GM23338 (cell line): ENCODE results near the gene CORO2A. TPM values are rescaled to one million over a fixed set of nuclear protein-coding genes. Genes with fewer than 3 reads are reported as not detected.

Source experiments
- ATAC-seq: fragments of 200-7000 bp; cut with Tn5 transposase; 3 replicates; pipeline ENCODE4 v1.9.1; 2020
- DNase-seq: peaks from one replicate; pipeline ENCODE4 v3.0.0-alpha.2; 2015; ENCODE audit warnings: low spot score
- H2AFZ ChIP-seq: fragments of 200-600 bp; sonication (generic); 2 replicates; pipeline ENCODE4 v1.8.0; 2016; ENCODE audit warnings: antibody characterized with exemption, mild to moderate bottlenecking, moderate library complexity
- H3F3A ChIP-seq: fragments of 200-600 bp; sonication (generic); replicated peaks from 2 replicates; pipeline ENCODE4 v1.8.0; 2017; ENCODE audit warnings: antibody characterized with exemption, mixed run types, low read depth
- H3K27ac ChIP-seq: fragments of 200-600 bp; sonication (generic); 2 replicates; pipeline ENCODE4 v1.6.1; 2016; ENCODE audit warnings: low read depth
- H3K27me3 ChIP-seq: fragments of 200-600 bp; sonication (generic); 2 replicates; pipeline ENCODE4 v1.8.0; 2016; ENCODE audit warnings: mild to moderate bottlenecking, mixed run types, moderate library complexity; ENCODE audit not compliant: insufficient read depth
- H3K36me3 ChIP-seq: fragments of 200-600 bp; sonication (generic); 2 replicates; pipeline ENCODE4 v1.8.0; 2016; ENCODE audit warnings: mild to moderate bottlenecking; ENCODE audit not compliant: insufficient read depth
- H3K4me1 ChIP-seq: fragments of 200-600 bp; sonication (generic); 2 replicates; pipeline ENCODE4 v1.8.0; 2016; ENCODE audit warnings: mild to moderate bottlenecking, moderate library complexity; ENCODE audit not compliant: insufficient read depth
- H3K4me2 ChIP-seq: fragments of 200-600 bp; sonication (generic); 2 replicates; pipeline ENCODE4 v1.7.1; 2017; ENCODE audit warnings: mixed run types
- H3K4me3 ChIP-seq: fragments of 200-600 bp; sonication (generic); 2 replicates; pipeline ENCODE4 v1.6.1; 2016; ENCODE audit warnings: mixed run types
- H3K79me2 ChIP-seq: fragments of 200-600 bp; sonication (generic); replicated peaks from 2 replicates; pipeline ENCODE4 v1.8.0; 2017; ENCODE audit warnings: mild to moderate bottlenecking; ENCODE audit not compliant: insufficient read depth
- H3K9me2 ChIP-seq: fragments of 200-600 bp; sonication (generic); 2 replicates; pipeline ENCODE4 v1.8.0; 2017; ENCODE audit not compliant: insufficient read depth
- H4K20me1 ChIP-seq: fragments of 200-600 bp; sonication (generic); replicated peaks from 2 replicates; pipeline ENCODE4 v1.8.0; 2017; ENCODE audit warnings: mild to moderate bottlenecking; ENCODE audit not compliant: insufficient read depth
- H3K27ac Mint-ChIP-seq: 2 replicates; pipeline ENCODE4 v1.8.0; 2020; ENCODE audit warnings: inconsistent platforms, mild to moderate bottlenecking, moderate library complexity, mixed read lengths
- H3K27me3 Mint-ChIP-seq: 3 replicates; pipeline ENCODE4 v1.8.0; 2022; ENCODE audit warnings: low read depth, mild to moderate bottlenecking, moderate library complexity, mixed read lengths, inconsistent platforms; ENCODE audit not compliant: insufficient read depth, poor library complexity
- H3K36me3 Mint-ChIP-seq: 3 replicates; pipeline ENCODE4 v1.8.0; 2021; ENCODE audit warnings: low read depth, mild to moderate bottlenecking, inconsistent platforms, moderate library complexity, mixed read lengths
- H3K4me1 Mint-ChIP-seq: 3 replicates; pipeline ENCODE4 v1.8.0; 2020; ENCODE audit warnings: mild to moderate bottlenecking, inconsistent platforms, mixed read lengths
- H3K4me3 Mint-ChIP-seq: 3 replicates; pipeline ENCODE4 v1.8.0; 2021; ENCODE audit warnings: moderate library complexity, mild to moderate bottlenecking, inconsistent platforms, mixed read lengths
- H3K9me3 Mint-ChIP-seq: 3 replicates; pipeline ENCODE4 v1.8.0; 2020; ENCODE audit warnings: moderate library complexity, mild to moderate bottlenecking, inconsistent platforms, mixed read lengths
- CREB1 ChIP-seq: fragments of 250-450 bp; sonication (Bioruptor Pico); IDR thresholded peaks from 2 replicates; pipeline ENCODE4 v1.5.0; 2020; ENCODE audit warnings: low read depth, mild to moderate bottlenecking, moderate library complexity
- EZH2 ChIP-seq: fragments of 200-600 bp; sonication (generic); IDR thresholded peaks from one replicate; pipeline ENCODE4 v1.8.0; 2017; ENCODE audit warnings: antibody characterized with exemption, mild to moderate bottlenecking, low read depth; ENCODE audit not compliant: unreplicated experiment
- JUNB ChIP-seq: IDR thresholded peaks from one replicate; pipeline ENCODE4 v1.6.1; 2016; ENCODE audit warnings: antibody characterized with exemption; ENCODE audit not compliant: unreplicated experiment
- NANOG ChIP-seq: IDR thresholded peaks from 2 replicates; pipeline ENCODE4 v1.6.1; 2016; ENCODE audit warnings: antibody characterized with exemption, borderline replicate concordance
- POLR2AphosphoS5 ChIP-seq: IDR thresholded peaks from 2 replicates; pipeline ENCODE4 v1.6.1; 2016; ENCODE audit warnings: antibody characterized with exemption, low read depth
- ZNF331 ChIP-seq: fragments of 250-450 bp; sonication (Bioruptor Pico); IDR thresholded peaks from 2 replicates; pipeline ENCODE4 v1.5.0; 2020; ENCODE audit warnings: low read depth, mild to moderate bottlenecking, moderate library complexity
- polyA plus RNA-seq: library from polyadenylated mRNA; unstranded; fragments of >200 nt; fragmentation: Nextera tagmentation; extraction: Ambion mirVana; gene quantifications from 2 replicates; pipeline ENCODE4 v1.2.1, GENCODE V29; 2016
- total RNA-seq: library from RNA; depleted of rRNA; stranded (reverse); fragments of >200 nt; shearing (Covaris generic); gene quantifications from 2 replicates; pipeline ENCODE4 v1.2.3, GENCODE V29; 2014
- TF ChIP-seq, protein P1 (sequence below): fragments of 250-450 bp; sonication (Bioruptor Pico); IDR thresholded peaks from 2 replicates; pipeline ENCODE4 v1.5.0; 2020; ENCODE audit warnings: mild to moderate bottlenecking, moderate library complexity
- TF ChIP-seq, protein P2 (sequence below), 2 experiments: fragments of 200-600 bp in 1 of 2; sonication (generic) in 1 of 2; conservative IDR thresholded peaks; 2 replicates each; pipeline versions ENCODE4 v1.5.1 to v1.6.1; 2016 to 2017; ENCODE audit warnings: antibody characterized with exemption in 2 of 2, low read depth in 2 of 2, mild to moderate bottlenecking in 2 of 2, moderate library complexity in 1 of 2
- TF ChIP-seq, protein P3 (sequence below): IDR thresholded peaks from 2 replicates; pipeline ENCODE4 v1.6.1; 2016; ENCODE audit warnings: antibody characterized with exemption

CORO2A gene
- total and polyA plus RNA-seq, 2 experiments from 2014 or later, result 12.9 to 27.6 TPM

DNA sequence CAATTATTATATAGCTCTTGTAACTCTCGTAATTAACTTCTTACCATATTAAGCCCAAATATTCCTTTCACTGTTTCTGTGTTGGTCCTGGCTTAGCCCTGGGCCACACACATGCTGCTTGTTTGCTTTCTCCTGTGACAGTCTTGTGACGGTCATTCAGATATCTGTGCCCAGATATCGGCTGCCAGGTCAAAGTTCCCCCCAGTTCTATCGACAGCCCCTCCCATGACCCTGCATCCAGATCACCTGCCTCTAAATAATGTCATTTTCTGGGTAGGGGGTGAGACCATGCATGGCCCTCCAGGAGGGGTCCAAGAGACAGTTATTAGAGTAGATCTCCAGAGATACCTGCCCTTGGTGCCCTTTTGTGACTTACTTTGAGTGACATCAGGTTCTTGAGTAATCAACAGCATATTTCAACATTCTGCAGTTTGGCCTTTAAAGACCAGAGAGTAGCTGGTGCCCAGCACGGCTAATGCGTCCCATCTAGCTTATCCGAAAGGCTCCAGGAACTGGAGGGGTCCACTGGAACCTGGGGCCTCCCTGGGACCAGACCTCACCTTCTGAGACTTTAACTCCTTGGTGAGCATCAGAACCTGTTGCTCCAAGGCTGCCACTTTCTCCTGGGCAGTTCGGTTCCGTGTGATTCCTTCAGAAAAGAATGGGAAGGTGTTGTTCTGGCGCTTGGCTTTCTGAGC is 36.1 kb upstream of the CORO2A start:
- H3K79me2 ChIP-seq, result no peaks in the 10 kb centered on the region
- Mint-ChIP-seq H3K4me3 (no peak overlapping the region), H3K27ac (peak overlapping the region; percentile 7; the same call in 1 of the 2 replicates), H3K4me1 (no peaks in the 10 kb centered on the region; the same call in 2 of the 3 replicates), H3K9me3 (no peaks in the 10 kb centered on the region), H3K27me3 (peaks cover 2% of the 10 kb centered on the region), H3K36me3 (peaks cover 9% of the 10 kb centered on the region; the same call in 2 of the 3 replicates)
- no peaks in the 10 kb centered on the region for H3F3A ChIP-seq
- no peak overlapping the region for H2AFZ ChIP-seq
- no peaks in the 10 kb centered on the region for H3K27me3 ChIP-seq
- no peaks in the 10 kb centered on the region; the same call in 1 of the 2 replicates for H4K20me1 ChIP-seq
- TF ChIP-seq, protein P1, sequence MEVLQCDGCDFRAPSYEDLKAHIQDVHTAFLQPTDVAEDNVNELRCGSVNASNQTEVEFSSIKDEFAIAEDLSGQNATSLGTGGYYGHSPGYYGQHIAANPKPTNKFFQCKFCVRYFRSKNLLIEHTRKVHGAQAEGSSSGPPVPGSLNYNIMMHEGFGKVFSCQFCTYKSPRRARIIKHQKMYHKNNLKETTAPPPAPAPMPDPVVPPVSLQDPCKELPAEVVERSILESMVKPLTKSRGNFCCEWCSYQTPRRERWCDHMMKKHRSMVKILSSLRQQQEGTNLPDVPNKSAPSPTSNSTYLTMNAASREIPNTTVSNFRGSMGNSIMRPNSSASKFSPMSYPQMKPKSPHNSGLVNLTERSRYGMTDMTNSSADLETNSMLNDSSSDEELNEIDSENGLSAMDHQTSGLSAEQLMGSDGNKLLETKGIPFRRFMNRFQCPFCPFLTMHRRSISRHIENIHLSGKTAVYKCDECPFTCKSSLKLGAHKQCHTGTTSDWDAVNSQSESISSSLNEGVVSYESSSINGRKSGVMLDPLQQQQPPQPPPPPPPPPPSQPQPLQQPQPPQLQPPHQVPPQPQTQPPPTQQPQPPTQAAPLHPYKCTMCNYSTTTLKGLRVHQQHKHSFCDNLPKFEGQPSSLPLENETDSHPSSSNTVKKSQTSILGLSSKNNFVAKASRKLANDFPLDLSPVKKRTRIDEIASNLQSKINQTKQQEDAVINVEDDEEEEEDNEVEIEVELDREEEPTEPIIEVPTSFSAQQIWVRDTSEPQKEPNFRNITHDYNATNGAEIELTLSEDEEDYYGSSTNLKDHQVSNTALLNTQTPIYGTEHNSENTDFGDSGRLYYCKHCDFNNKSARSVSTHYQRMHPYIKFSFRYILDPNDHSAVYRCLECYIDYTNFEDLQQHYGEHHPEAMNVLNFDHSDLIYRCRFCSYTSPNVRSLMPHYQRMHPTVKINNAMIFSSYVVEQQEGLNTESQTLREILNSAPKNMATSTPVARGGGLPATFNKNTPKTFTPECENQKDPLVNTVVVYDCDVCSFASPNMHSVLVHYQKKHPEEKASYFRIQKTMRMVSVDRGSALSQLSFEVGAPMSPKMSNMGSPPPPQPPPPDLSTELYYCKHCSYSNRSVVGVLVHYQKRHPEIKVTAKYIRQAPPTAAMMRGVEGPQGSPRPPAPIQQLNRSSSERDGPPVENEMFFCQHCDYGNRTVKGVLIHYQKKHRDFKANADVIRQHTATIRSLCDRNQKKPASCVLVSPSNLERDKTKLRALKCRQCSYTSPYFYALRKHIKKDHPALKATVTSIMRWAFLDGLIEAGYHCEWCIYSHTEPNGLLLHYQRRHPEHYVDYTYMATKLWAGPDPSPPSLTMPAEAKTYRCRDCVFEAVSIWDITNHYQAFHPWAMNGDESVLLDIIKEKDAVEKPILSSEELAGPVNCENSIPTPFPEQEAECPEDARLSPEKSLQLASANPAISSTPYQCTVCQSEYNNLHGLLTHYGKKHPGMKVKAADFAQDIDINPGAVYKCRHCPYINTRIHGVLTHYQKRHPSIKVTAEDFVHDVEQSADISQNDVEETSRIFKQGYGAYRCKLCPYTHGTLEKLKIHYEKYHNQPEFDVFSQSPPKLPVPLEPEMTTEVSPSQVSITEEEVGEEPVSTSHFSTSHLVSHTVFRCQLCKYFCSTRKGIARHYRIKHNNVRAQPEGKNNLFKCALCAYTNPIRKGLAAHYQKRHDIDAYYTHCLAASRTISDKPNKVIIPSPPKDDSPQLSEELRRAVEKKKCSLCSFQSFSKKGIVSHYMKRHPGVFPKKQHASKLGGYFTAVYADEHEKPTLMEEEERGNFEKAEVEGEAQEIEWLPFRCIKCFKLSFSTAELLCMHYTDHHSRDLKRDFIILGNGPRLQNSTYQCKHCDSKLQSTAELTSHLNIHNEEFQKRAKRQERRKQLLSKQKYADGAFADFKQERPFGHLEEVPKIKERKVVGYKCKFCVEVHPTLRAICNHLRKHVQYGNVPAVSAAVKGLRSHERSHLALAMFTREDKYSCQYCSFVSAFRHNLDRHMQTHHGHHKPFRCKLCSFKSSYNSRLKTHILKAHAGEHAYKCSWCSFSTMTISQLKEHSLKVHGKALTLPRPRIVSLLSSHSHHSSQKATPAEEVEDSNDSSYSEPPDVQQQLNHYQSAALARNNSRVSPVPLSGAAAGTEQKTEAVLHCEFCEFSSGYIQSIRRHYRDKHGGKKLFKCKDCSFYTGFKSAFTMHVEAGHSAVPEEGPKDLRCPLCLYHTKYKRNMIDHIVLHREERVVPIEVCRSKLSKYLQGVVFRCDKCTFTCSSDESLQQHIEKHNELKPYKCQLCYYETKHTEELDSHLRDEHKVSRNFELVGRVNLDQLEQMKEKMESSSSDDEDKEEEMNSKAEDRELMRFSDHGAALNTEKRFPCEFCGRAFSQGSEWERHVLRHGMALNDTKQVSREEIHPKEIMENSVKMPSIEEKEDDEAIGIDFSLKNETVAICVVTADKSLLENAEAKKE (CRISPR knock-in tag), result no peak
- TF ChIP-seq CREB1 (CRISPR knock-in tag) (no peak), NANOG (no peak), JUNB (no peak), EZH2 (no peak), ZNF331 (CRISPR knock-in tag) (no peak), POLR2AphosphoS5 (no peak)
- TF ChIP-seq, protein P2, sequence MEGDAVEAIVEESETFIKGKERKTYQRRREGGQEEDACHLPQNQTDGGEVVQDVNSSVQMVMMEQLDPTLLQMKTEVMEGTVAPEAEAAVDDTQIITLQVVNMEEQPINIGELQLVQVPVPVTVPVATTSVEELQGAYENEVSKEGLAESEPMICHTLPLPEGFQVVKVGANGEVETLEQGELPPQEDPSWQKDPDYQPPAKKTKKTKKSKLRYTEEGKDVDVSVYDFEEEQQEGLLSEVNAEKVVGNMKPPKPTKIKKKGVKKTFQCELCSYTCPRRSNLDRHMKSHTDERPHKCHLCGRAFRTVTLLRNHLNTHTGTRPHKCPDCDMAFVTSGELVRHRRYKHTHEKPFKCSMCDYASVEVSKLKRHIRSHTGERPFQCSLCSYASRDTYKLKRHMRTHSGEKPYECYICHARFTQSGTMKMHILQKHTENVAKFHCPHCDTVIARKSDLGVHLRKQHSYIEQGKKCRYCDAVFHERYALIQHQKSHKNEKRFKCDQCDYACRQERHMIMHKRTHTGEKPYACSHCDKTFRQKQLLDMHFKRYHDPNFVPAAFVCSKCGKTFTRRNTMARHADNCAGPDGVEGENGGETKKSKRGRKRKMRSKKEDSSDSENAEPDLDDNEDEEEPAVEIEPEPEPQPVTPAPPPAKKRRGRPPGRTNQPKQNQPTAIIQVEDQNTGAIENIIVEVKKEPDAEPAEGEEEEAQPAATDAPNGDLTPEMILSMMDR (conservative IDR thresholded peaks at IDR 0.05; ENCODE audit: low read depth in 2 of 2), result no peak
- TF ChIP-seq, protein P3, sequence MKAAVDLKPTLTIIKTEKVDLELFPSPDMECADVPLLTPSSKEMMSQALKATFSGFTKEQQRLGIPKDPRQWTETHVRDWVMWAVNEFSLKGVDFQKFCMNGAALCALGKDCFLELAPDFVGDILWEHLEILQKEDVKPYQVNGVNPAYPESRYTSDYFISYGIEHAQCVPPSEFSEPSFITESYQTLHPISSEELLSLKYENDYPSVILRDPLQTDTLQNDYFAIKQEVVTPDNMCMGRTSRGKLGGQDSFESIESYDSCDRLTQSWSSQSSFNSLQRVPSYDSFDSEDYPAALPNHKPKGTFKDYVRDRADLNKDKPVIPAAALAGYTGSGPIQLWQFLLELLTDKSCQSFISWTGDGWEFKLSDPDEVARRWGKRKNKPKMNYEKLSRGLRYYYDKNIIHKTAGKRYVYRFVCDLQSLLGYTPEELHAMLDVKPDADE, result no peak
- H3K4me2 ChIP-seq, result no peak overlapping the region
- H3K4me1 ChIP-seq, result no peaks in the 10 kb centered on the region
- no peaks in the 10 kb centered on the region for H3K36me3 ChIP-seq
- DNase-seq (no peak), ATAC-seq (no peak)
- H3K9me2 ChIP-seq, result no peaks in the 10 kb centered on the region
- H3K4me3 ChIP-seq, result no peak overlapping the region
- 0 out of 2 replicates have a peak overlapping the region, but pooled peaks have one; percentile 55 for H3K27ac ChIP-seq
